ENCODE results near the gene MUC7. TPM values are rescaled to one million over a fixed set of nuclear protein-coding genes. Genes with fewer than 3 reads are reported as not detected.

Gene MUC7
- total RNA-seq (ENCODE audit: low replicate concordance): not detected in 2 replicates
- long read RNA-seq: 0 reads

DNA sequence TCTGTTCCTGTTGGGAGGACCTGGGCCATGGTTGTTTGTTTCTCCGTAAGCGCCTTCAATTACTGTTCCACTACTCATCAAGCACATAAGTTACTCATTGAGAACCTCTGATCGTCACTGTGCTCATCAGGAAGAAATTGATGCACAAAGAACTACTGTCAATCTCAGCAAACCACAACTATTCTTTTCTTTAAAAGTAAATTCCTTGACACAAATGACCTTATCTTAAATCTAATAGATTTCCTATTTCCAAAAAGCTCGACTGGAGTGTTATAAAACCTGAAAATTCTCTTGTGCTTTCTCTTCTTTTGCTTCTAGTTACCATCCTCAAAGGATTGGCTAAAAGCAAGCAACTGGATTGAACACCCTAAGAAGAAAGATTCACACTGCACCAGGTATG is at the start of gene MUC7:
TSS of gene MUC7 (plus strand) at position 301 of the 400 bp plus-strand sequence. CDS start 1,825 bp downstream, outside the sequence.
- Mint-ChIP-seq H3K9me3 (no peaks in the 10 kb centered on the region), H3K36me3 (no peaks in the 10 kb centered on the region), H3K27ac (no peak within 1 kb of the TSS), H3K4me1 (ENCODE audit: unreplicated experiment) (no peaks in the 10 kb centered on the region), H3K4me3 (no peak within 1 kb of the TSS), H3K27me3 (no peaks in the 10 kb centered on the region)
- TF ChIP-seq, protein P1, sequence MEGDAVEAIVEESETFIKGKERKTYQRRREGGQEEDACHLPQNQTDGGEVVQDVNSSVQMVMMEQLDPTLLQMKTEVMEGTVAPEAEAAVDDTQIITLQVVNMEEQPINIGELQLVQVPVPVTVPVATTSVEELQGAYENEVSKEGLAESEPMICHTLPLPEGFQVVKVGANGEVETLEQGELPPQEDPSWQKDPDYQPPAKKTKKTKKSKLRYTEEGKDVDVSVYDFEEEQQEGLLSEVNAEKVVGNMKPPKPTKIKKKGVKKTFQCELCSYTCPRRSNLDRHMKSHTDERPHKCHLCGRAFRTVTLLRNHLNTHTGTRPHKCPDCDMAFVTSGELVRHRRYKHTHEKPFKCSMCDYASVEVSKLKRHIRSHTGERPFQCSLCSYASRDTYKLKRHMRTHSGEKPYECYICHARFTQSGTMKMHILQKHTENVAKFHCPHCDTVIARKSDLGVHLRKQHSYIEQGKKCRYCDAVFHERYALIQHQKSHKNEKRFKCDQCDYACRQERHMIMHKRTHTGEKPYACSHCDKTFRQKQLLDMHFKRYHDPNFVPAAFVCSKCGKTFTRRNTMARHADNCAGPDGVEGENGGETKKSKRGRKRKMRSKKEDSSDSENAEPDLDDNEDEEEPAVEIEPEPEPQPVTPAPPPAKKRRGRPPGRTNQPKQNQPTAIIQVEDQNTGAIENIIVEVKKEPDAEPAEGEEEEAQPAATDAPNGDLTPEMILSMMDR (conservative IDR thresholded peaks at IDR 0.05): no peak
- DNase-seq (ENCODE audit: extremely low spot score, unreplicated experiment): no peak

DNA sequence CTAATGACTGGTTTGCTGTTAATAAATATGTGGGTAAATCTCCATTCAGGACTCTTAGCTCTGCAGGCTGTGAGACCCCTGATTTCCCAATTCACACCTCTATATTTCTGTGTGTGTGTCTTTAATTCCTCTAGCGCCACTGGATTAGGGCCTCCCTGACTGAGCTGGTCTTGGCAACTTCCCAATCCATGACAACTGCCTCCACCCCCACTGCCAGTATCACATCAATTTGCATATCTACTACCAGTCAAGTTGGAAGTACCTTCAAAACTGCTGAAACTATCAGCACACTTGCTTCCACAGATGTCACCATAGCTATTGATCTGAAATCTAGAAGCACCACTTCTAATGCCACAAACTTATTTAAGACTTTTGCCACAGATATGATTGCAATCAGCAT is 46.7 kb upstream of the MUC7 start:
- Mint-ChIP-seq H3K9me3 (peaks cover 9% of the 10 kb centered on the region), H3K4me3 (no peak overlapping the region), H3K27ac (no peak overlapping the region), H3K4me1 (ENCODE audit: unreplicated experiment) (no peaks in the 10 kb centered on the region), H3K27me3 (no peaks in the 10 kb centered on the region), H3K36me3 (no peaks in the 10 kb centered on the region)
- no peak for DNase-seq (ENCODE audit: extremely low spot score, unreplicated experiment)
- TF ChIP-seq, protein P1 (conservative IDR thresholded peaks at IDR 0.05): no peak

DNA sequence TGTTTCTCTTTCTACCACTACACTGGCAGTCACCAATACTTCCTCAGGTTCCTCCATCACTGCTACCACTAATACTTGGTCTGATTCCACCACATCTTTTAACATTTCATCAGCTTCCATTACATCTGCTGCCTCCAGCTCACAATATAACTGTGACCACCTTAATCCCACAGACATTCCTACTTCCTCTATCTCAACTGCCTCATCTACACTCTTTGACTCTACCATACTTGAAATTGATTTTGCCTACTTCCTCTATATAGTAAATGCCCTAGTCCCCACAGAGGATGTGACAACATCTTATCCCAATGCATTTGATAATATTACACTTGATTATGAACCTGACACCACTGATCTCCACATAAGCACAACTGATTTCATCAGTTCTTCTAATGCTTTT is 45.2 kb upstream of the MUC7 start:
- Mint-ChIP-seq H3K9me3 (peaks cover 9% of the 10 kb centered on the region), H3K27ac (no peak overlapping the region), H3K27me3 (no peaks in the 10 kb centered on the region), H3K4me1 (ENCODE audit: unreplicated experiment) (no peaks in the 10 kb centered on the region), H3K36me3 (no peaks in the 10 kb centered on the region), H3K4me3 (no peak overlapping the region)
- DNase-seq (ENCODE audit: extremely low spot score, unreplicated experiment): no peak
- TF ChIP-seq, protein P1 (conservative IDR thresholded peaks at IDR 0.05): no peak

DNA sequence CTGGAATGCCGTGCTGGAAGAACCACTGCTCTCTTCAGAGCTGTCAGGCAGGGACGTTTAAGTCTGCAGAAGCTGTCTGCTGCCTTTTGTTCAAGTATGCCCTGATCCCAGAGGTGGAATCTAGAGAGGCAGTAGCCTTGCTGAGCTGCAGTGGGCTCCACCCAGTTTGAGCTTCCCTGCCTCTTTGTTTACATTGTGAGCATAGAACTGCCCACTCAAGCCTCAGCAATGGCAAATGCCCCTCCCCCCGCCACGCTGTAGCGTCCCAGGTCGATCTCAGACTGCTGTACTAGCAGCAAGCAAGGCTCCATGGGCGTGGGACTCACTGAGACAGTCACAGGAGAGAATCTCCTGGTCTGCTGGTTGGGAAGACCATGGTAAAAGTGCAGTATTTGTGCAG is 34.8 kb upstream of the MUC7 start:
- Mint-ChIP-seq H3K4me3 (no peak overlapping the region), H3K27ac (no peak overlapping the region), H3K27me3 (no peaks in the 10 kb centered on the region), H3K4me1 (ENCODE audit: unreplicated experiment) (no peaks in the 10 kb centered on the region), H3K36me3 (no peaks in the 10 kb centered on the region), H3K9me3 (no peaks in the 10 kb centered on the region)
- DNase-seq (ENCODE audit: extremely low spot score, unreplicated experiment): no peak
- TF ChIP-seq, protein P1 (conservative IDR thresholded peaks at IDR 0.05): no peak

DNA sequence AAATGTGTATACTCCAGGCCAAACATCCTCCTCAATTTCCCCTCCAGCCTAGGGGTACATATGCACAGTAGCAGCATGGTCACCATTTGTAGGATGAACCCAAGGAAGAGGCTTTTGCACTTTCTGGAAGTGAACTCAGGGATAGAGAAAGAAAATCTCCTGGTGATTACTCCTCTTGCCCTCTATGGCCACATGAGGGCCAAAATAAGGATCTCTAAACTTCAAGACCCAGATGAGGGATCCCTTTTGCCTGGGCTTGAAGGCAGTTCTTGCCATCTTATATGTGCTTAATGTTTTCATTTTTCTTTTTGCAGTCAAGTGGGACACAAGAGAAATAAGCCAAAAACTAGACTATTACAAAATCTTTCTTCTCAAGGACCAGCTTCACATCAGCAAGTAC is 29.5 kb upstream of the MUC7 start:
- Mint-ChIP-seq H3K27ac (no peak overlapping the region), H3K4me1 (ENCODE audit: unreplicated experiment) (no peaks in the 10 kb centered on the region), H3K27me3 (no peaks in the 10 kb centered on the region), H3K36me3 (no peaks in the 10 kb centered on the region), H3K9me3 (no peaks in the 10 kb centered on the region), H3K4me3 (no peak overlapping the region)
- DNase-seq (ENCODE audit: extremely low spot score, unreplicated experiment): no peak
- TF ChIP-seq, protein P1 (conservative IDR thresholded peaks at IDR 0.05): no peak

DNA sequence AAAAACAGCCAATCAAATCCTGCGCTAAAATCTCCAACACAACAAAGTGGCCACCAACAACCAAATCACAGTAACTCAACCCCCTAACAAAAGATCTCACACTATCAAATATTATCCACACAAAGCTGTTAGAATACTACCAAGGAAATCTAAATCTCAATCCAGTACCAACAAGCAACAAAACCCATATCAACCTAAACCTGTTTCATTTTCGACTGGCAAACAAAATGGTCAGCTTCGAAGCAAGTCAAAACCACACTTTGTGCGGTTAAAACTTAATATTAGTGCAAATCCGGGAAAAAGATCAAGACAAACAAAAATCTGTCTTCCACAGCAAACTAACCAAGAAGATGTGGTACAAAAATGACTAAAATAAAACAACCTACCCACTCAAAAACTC is 28.7 kb upstream of the MUC7 start:
- DNase-seq (ENCODE audit: extremely low spot score, unreplicated experiment): no peak
- Mint-ChIP-seq H3K4me3 (no peak overlapping the region), H3K4me1 (ENCODE audit: unreplicated experiment) (no peaks in the 10 kb centered on the region), H3K27me3 (no peaks in the 10 kb centered on the region), H3K27ac (no peak overlapping the region), H3K9me3 (no peaks in the 10 kb centered on the region), H3K36me3 (no peaks in the 10 kb centered on the region)
- TF ChIP-seq, protein P1 (conservative IDR thresholded peaks at IDR 0.05): no peak

All from type B pancreatic cell (in vitro differentiated cells).